HG03175 (cell line): ENCODE measurements around the gene PPP6R3.
A peak's percentile ranks its signal among the peaks of the same experiment; 100 is the strongest.

ENCODE experiments used
- ATAC-seq: cut with Tn5 transposase; IDR thresholded peaks from one replicate; pipeline ENCODE4 v1.9.1; 2021; ENCODE audit warnings: mild to moderate bottlenecking, moderate library complexity; ENCODE audit not compliant: unreplicated experiment

Gene PPP6R3, protein sequence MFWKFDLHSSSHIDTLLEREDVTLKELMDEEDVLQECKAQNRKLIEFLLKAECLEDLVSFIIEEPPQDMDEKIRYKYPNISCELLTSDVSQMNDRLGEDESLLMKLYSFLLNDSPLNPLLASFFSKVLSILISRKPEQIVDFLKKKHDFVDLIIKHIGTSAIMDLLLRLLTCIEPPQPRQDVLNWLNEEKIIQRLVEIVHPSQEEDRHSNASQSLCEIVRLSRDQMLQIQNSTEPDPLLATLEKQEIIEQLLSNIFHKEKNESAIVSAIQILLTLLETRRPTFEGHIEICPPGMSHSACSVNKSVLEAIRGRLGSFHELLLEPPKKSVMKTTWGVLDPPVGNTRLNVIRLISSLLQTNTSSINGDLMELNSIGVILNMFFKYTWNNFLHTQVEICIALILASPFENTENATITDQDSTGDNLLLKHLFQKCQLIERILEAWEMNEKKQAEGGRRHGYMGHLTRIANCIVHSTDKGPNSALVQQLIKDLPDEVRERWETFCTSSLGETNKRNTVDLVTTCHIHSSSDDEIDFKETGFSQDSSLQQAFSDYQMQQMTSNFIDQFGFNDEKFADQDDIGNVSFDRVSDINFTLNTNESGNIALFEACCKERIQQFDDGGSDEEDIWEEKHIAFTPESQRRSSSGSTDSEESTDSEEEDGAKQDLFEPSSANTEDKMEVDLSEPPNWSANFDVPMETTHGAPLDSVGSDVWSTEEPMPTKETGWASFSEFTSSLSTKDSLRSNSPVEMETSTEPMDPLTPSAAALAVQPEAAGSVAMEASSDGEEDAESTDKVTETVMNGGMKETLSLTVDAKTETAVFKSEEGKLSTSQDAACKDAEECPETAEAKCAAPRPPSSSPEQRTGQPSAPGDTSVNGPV

DNA sequence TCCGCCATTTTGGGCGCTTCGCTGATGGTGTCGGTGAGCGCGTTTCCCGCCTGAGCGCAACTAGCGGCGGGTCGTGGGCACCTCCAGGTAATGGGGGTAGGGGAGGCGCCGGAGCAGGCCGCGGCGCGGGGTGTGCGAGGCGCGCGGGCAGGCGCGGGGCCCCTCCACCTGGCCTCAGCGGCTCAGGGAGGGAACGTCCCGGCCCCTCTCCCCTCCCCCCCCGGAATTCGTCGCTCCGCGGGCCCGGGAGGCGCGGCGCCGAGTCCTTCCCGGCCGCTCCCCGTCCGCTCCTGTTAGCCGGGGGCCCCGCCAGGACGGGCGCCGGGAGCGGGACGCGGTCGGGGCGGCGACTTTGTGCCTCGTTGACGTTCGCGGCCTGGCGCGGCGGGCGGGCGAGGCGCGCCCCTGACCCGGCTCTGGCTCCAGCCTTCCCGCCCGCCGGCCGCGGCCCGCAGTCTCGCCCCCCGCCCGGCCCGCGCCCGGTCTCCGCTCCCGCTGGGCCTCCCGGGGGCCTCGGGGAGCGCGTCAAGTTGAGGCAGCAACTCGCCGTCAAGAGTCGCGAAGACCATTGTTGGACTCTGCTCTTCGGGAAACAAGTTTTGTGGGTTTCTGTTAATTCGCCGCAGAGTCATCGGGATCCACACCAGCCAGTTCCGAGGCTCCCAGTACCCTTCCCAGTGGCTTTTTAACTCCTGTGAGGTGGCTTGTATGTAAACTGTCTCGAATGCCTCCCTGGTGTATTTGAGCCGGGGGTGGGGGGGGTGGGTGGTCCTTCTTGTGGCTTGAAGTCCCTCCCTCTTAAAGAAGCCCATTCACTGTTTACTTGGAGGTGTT lies at the start of gene PPP6R3:
Gene PPP6R3, plus strand, starts transcription at position 12 of the 834 bp plus-strand sequence. CDS start 76,913 bp downstream, outside the sequence.
- peak; percentile 34 for ATAC-seq

DNA sequence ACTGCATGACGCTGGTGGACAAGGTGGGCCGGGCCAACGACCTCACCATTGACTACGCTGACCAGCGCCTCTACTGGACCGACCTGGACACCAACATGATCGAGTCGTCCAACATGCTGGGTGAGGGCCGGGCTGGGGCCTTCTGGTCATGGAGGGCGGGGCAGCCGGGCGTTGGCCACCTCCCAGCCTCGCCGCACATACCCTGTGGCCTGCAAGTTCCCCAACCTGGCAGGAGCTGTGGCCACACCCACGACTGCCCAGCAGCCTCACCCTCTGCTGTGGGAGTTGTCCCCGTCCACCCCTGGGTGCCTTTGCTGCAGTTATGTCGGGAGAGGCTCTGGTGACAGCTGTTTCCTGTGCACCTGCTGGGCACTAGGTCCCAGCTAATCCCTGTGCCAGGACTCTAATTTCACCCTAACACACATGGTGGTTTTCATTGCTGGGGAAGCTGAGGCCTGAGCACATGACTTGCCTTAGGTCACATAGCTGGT lies 49.0 kb upstream of the PPP6R3 start:
- ATAC-seq, result no peak

DNA sequence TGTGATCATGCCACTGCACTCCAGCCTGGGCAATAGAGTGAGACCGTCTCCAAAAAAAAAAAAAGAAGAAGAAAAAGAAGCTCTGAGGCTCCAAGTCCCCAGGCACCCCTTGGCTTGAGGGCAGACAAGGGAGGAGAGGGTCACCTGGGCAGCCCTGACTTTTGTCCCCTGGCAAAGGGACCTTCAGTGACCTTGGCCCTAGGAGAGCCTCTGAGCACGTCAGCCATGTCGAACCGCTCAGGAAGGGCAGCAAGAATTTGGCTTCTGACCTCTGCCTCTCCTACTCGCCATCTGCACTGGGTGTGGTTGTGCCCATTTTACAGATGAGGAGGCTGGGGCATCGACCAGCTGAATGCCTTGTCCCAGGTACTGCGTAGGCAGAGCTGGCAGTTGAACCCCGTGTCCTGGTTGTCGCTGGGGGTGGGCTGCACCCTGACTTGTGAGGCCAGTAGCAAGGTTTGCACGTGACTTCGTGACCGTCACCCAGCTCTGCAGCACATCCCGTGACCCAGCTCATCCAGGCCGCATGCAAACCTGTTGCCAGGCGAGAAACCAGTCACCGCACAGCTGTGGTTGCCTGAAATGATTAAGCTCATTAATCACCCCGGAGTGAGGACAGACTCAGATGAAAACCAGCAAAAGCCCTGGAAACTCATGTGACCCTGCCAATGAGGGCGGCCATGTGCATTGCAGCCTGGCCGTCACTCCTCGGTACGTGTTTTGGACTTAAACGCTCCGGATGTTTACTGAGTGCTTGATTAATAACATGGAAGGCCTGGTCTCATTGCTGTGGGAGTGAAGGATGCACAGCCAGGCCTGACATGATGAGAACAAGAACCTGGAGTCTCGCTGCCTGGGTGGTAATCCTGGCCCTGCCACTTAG lies 47.7 kb upstream of the PPP6R3 start:
- peak; percentile 72 for ATAC-seq

DNA sequence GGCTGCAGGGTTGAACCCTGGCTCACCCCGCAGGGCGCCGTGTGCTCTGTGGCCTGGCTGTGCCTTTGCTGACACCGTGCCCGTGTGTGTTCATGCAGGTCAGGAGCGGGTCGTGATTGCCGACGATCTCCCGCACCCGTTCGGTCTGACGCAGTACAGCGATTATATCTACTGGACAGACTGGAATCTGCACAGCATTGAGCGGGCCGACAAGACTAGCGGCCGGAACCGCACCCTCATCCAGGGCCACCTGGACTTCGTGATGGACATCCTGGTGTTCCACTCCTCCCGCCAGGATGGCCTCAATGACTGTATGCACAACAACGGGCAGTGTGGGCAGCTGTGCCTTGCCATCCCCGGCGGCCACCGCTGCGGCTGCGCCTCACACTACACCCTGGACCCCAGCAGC lies 47.0 kb upstream of the PPP6R3 start:
- no peak for ATAC-seq

DNA sequence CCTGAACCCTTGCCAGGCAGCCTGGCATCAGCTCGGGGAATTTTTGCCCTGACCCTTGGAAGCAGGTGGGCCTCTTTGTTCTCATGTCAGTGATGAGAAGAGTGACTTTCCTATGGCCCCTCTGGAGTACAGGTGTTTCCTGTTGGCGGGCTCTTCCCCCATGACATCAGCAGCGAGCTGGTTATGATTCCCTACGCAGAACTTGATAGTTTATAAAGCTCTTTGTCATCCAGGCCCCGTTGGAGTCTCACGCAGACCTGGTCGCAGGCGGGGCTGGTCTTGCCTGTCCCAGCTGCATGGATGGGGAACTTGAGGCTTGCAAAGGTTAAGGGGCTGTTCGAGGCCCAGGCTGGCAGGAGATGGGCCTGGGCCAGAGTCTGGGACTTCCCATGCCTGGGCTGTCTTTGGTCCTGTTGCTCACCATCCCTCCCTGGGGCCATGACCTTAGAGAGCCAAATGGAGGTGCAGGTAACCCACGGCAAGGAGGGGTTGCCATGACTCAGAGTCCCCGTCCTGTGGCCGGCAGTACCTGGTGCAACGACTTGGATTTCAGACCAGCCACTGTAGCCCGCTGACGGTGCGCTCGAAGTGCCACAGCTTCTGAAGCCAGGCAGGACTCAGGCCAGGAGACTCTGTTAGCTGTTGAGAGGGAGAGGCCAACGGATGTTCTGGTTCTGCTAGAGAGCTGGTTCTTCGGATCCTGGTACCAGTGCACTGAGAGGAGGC lies 45.9 kb upstream of the PPP6R3 start:
- no peak for ATAC-seq

DNA sequence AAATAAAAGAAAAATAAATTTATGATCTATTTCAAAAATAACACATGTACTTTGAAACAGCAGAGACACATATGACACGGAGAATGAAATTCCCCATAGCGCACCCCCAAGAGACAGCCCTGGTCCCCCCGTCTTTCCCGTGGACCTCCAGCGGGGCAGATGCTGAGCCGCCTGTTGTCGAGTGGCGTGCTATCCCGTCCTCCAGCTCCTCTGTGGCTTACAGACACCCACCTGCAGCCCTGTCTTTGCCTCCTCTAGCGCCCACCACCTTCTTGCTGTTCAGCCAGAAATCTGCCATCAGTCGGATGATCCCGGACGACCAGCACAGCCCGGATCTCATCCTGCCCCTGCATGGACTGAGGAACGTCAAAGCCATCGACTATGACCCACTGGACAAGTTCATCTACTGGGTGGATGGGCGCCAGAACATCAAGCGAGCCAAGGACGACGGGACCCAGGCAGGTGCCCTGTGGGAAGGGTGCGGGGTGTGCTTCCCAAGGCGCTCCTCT lies 44.4 kb upstream of the PPP6R3 start:
- no peak for ATAC-seq

DNA sequence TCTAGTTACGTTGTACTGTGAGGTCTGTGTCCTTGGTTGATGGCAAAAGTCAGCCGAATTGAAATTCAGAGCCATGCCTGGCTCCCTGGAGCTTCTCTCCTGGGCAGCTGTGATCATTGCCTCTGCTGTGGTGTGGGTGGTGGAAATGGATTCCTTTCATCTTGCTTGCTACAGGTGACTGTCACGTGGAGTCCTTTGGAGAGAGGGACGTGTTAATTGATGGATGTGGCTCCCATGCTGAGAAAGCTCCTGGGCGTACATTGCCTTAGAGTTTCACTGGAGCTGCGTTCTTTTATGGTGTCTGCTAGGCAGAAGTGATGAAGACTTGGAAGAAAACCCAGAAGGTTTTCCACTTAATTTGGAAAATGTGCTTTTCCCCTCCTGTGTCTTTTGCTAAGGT lies 41.9 kb upstream of the PPP6R3 start:
- ATAC-seq, result no peak

DNA sequence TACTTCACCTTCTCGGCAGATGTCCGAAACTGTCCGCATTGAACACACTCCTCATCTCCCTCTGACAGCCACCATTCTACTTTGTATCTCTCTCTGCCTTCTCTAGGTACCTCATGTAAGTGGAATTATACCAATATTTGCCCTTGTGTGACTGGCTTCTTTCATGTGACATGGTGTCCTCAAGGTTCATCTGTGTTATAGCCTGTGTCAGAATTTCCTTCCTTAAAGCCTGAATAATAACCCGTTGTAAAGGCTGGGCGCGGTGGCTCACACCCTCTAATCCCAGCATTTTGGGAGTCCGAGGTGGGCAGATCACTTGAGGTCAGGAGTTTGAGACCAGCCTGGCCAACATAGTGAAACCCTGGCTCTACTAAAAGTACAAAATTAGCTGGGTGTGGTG lies 40.4 kb upstream of the PPP6R3 start:
- ATAC-seq, result no peak

DNA sequence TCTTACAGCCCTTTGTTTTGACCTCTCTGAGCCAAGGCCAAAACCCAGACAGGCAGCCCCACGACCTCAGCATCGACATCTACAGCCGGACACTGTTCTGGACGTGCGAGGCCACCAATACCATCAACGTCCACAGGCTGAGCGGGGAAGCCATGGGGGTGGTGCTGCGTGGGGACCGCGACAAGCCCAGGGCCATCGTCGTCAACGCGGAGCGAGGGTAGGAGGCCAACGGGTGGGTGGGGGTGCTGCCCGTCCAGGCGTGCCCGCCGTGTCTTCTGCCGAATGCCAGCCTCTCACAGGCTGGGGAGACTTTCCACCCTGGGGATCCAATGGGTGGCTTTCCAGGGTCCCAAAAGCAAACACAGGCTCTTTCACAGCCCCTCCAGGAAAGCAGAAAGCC lies 37.1 kb upstream of the PPP6R3 start:
- no peak for ATAC-seq

DNA sequence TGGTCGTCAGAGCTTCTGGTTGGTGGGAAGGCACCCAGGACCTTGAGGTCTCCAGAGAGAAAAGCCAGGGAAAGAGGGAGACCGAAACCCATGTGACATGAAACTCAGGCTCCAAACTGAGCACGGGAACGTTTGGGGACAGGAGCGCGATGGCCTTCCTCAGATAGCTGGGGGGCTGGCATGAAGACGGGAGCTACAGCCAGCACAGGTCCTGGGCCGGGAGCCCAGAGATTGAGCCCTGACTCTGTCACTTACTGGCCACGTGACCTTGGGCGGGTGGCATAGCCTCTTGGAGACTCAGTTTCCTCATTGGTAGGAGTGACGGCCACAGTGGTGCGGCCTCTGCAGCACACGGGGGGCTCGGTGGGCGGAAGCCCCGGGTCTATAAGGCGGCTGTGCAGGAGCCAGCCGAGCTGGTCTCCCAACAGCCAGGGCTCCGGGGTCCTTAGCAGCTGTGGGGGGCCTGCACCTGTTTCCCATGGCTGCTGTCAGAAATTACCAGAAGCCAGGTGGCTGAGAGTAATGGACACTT lies 36.4 kb upstream of the PPP6R3 start:
- no peak for ATAC-seq

DNA sequence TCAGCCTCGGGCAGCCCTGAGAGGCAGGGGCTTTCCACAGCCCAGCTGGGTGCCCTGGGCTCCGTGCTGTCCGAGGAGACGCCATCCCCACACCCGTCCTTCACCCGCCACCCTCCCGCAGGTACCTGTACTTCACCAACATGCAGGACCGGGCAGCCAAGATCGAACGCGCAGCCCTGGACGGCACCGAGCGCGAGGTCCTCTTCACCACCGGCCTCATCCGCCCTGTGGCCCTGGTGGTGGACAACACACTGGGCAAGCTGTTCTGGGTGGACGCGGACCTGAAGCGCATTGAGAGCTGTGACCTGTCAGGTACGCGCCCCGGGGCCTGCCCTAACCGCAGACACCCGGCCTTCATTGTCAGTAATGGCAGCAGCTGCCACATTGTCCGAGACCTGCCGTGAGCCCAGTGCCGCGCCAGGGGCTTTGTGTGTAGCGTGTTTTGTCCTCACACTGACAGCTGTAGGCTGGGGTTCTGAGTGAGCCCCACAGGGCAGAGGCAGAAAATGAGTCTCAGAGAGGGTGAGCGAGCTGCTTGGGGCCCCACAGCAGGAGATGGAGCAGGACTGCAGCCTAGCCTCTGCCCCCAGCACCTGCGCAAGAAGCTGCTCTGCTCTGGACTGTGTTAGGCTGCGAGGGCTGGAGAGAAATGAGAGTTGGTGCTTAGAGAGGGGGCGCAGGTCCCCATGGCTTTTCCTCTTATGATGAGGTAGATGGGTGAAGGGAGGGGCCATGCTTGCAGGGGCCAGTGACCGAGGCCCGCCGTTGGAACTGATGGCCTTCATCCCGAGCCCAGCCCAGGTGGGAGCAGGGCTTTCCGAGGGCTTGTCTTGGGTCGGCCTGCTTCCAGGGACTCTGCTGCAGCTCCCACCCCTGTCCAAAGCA lies 35.3 kb upstream of the PPP6R3 start:
- no peak for ATAC-seq

DNA sequence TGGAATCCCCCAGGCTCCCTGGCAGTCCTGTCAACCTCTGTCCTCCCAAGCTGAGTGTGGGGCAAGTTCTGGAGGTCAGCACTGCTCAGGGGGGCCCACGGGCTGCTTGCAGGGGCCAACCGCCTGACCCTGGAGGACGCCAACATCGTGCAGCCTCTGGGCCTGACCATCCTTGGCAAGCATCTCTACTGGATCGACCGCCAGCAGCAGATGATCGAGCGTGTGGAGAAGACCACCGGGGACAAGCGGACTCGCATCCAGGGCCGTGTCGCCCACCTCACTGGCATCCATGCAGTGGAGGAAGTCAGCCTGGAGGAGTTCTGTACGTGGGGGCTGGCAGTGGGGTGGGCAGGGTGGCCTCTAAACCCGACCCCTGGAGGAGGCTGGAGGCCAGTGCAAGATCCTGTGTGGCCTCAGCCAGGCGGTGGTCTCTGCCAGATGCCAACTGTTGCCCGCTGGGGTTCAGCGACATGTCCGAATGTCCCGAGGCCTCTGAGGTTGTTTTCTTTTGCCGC lies 34.6 kb upstream of the PPP6R3 start:
- no peak for ATAC-seq

DNA sequence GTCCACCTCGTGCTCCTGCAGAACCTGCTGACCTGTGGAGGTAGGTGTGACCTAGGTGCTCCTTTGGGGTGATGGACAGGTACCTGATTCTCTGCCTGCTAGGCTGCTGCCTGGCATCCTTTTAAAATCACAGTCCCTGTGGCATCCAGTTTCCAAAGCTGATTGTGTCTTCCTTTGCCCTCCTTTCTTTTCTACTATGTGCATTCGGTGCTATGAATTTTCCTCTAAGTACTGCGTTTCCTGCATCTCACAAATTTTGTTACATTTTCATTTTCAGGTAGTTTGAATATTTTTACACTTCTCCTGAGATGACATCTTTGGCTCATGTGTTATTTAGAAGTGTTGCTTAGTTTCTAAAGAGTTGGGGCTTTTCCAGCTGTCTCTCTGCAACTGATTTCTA lies 30.9 kb upstream of the PPP6R3 start:
- ATAC-seq, result no peak

DNA sequence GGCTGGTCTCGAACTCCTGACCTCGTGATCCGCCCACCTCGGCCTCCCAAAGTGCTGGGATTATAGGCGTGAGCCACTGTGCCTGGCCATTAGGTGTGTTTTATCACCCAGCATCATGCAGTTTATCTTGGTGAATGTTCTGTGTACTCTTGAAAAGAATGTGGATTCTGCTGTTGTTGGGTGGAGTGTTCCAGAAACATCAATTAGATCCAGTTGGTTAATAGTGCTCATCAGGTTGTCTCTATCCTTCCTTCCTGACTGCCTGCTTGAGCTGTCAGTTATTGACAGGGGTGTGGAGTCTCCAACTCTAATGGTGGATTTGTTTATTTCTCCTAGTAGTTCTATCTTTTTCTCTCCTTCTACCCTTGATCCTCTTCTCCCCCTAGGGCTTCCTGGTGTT lies 30.2 kb upstream of the PPP6R3 start:
- no peak for ATAC-seq

DNA sequence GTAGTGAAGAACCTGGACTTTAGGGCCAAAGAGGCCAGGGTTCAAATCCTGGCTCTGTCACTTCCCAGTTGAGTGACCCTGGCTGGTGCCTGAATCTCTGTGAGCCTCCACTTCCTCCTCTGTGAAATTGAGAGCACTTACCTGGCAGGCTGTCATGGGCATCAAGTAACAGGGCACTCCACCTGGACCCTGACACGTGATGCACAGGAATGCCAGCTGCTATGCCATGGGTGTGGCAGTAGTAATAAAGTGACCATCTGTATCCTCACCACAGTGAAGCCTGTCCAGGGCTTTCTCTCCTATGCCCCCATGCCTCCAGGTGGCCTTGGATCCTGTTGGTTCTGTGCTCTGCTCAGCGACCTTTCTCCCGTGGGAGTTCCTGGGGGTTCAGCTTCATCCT lies 29.8 kb upstream of the PPP6R3 start:
- ATAC-seq, result no peak

DNA sequence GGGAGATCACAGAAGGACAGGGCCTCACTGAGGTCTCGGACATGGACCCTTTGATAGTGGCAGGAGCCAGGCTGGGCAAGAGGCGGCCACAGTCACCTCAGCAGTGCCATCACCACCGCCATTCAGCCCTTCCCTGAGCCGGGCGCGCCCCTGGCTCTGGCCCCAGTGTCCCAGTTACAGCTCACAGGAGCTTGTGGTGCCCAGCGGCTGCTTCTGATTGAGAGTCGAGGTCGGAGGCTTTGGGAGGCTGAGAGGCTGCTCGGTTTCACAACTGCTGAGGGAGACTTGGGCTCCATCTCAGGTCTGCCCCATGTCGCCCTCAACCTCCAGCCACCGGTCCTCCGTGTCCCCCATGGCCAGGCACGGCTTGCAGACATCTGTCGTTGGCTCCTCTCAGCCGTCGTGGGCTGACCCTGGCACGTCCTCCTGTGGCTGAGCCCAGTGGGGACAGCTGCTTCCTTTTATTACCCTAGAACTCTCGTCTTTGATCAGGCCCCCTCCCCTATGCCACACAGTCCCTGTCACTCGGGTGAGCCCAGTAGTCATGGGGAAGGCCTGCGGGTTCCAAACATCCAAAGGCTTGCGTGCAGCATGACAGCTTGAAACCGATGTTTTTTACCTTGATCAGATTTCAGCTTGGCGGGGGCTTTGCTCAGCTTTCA lies 28.4 kb upstream of the PPP6R3 start:
- no peak for ATAC-seq

DNA sequence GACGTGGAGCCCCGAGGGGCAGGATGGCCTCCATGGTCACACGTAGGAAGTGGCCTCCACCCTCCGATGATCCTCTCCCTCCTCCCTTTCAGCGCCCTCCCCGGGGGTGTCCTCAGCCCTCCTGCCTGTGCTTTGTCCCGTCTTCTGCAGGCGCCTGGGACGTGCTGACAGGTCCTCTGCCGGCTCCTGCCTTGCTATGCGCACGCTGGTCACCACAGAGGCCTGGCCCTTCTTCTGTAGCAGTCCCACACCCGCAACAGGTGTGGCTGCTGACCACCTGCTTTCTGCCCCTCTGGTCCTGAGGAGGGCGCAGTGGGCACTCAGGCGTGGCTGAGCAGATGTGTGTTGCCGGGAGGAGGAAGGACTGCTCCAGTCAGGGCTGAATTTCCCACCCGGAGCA lies 27.7 kb upstream of the PPP6R3 start:
- ATAC-seq, result no peak
